ENCODE measurements around the gene RTF2.
"Not testable (repeated sequence)": the region's sequence is repeated elsewhere in the genome, so short reads cannot be mapped to it uniquely, and the experiment has no call there.

The RTF2 gene

DNA sequence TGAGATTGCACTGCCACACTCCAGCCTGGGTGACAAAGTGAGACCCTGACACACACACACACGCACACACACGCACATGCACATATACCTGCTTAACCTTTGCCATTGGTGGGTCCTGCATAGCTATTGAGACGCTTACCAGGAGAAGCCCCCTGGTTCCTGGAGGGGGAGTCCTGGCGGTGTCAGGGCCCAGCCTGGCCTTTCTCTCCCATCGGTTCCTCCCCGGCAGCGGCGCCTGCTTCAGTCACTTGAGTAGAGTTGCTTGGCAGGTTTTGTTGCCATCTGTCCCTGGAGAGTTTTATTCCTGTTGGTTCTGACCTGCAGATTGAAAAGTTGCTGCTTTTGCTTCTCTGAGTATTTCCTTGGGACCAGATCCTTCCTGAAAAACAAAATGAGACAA lies 35.5 kb downstream of the RTF2 start:
- DNase-seq, result no peak

DNA sequence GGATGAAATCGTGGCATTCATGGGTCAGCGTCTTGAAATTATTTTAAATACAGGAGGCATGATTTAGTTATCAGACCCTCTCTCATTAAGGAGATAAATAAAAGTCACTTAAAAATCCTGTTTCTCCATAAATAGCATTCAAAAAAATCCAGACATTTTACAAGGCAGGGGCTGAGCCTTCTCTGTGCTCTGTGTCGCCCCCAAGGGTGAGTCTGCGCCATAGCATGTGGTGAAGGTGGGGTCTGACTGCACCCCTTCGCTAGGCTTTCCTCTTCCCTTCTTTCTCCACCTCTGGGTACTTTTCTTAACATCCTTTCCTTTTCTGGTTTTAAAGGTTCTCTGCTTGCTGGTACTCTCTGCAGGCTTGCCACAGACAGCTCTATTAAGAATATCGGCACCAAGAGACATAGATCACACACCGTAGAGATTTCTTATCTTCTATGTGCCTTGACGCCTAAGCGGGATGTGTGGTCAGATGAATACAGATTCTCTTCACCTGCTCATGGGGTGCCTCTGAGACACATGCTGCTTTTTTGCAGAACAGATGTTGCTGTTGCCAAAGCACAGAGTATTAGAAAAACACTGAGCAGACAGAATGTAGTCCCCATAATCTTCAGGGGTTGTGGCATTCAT lies 36.1 kb downstream of the RTF2 start:
- no peak for DNase-seq

DNA sequence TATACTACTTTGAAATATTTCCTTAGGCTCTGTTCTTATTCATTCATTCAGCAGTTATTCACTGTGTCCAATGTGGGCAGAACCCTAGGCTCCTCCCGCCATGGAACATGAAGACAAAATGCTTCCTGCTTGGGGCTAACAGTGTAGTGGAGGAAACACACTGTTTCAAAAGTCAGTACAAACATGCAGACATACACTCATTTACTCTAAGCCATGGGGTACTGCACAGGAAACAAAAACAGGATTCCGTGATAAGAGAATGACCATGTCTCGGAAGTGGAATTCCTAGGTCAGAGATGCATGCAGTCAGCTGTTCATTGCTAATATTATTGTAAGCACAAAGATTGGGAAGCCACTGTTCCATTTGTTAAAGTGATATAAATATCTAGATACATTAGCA lies 37.7 kb downstream of the RTF2 start:
- DNase-seq, result no peak

DNA sequence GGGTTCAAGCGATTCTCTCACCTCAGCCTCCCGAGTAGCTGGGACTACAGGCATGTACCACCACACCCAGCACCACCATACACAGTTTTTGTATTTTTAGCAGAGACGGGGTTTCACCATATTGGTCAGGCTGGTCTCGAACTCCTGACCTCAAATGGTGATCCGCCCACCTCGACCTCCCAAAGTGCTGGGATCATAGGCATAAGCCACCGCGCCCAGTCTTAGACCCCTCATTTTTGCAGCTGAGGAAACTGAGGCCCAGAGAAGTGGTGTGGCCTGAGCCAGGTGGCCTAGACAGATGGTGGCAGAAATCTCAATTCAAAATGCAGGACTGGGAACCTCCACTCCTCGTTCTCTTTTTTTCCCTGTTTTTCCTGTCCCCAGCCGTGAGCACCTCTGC lies 43.5 kb downstream of the RTF2 start:
- DNase-seq, result no peak

DNA sequence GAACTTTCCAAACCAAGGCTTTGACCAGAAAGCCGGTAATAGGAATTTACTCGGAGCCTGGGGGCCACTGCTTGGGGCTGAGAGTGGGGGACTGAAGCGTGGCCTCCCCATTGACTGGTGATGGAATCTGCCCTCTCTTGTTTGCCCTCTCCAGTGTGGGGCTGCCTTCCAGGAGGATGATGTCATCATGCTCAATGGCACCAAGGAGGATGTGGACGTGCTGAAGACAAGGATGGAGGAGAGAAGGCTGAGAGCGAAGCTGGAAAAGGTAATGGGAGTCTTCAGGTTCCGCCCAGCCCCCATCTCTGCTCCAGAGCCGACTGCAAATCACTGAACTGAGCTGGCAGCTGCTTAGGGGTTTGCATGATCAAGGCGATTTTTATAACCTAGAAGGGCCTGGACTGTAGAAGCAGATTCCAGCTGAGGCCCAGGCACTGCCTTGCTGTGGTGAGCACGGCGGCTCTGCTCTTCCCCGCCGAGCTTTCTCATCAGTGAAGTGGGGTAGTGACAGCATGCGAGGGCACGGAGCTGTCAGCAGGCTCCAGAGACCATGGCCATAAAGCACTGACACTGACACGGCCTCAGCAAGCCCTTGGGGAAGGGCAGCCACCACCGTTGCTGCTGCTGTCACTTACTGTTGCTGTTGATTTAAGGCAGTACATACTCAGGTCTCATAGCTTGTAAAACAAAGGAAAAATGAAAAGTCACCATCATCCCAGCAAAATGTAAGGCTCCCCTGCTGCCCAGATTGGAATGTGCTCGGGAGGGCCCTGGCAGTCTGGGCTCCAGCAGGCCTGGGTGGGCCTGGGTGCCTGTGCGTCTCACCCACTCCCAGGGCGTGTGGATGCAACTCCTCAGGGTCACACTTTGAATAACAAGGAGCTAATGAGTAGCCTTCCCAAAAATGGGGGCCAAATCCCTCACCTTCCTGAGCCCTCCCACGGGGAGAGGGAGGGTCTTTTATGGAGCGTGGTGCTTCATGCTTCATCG lies 45.0 kb downstream of the RTF2 start:
- no peak for DNase-seq

DNA sequence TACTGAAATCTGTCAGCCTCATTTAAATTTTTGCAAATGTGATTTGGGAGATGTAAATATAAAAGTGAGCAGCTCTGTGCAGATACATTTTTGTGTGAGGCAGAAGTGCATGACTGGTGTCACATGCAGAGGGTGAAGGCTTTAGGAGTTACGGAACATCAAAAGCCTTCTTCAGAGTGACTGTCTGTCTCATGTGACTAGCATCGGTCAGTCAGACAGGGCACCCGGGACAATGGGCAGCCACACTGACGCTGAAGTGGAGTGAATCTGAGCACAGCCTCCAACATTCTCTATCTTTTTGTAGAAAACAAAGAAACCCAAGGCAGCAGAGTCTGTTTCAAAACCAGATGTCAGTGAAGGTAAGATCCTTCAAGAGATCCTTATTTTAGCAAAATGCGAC lies 48.2 kb downstream of the RTF2 start:
- no peak for DNase-seq

DNA sequence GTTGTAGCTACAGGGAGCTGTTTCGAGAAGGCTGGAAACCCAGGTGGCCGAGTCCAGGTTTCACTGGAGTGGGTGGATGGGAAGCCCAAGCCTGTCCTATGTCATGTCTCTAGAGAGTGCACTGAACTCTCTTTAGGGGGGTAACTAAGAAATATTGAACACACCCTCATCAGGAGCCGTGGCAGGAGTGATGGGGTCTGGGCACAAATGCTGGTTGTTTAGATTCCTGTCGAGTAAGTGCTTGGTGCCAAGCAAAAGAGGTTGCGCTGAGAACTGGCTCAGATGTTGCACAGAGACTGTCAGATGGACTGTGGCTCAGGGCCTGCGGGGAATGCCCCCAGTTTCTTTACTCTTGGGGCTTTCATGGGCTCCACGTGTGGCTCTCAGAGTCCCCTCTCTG lies 48.8 kb downstream of the RTF2 start:
- no peak for DNase-seq

DNA sequence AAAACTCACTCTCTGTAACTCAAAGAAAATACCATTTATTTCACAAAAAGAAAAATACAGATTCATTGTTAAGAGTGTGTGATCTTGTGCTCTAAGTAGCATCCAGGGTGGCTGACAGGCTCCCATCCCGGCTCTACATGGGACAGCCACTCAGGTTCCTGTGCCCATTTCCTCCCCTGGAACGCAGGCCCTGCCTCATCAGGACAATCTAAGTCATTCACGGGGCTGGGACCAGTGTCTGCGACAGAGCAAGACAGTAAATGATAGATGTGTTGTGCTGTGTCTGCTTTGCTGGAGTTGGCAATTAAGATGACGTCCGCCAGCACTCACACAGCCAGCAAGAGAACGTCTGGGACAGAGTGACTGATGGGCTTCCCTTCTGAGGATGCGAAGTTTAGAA lies 49.2 kb downstream of the RTF2 start:
- no peak for DNase-seq

DNA sequence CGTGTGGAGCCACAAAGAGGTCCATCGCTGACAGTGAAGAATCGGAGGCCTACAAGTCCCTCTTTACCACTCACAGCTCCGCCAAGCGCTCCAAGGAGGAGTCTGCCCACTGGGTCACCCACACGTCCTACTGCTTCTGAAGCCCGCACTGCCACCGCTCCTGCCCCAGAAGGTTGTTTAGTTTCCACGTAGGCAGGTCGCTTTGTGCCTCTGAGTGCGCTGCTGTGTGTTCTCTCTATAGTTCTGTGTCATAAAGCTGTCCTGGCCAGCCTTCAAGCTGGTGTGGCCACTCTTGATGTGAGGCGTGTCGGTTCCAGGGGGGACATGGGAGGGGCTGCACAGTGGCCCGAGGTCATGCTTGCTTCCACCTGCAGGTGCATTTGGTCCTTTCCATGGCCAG lies 49.7 kb downstream of the RTF2 start:
- no peak for DNase-seq

DNA sequence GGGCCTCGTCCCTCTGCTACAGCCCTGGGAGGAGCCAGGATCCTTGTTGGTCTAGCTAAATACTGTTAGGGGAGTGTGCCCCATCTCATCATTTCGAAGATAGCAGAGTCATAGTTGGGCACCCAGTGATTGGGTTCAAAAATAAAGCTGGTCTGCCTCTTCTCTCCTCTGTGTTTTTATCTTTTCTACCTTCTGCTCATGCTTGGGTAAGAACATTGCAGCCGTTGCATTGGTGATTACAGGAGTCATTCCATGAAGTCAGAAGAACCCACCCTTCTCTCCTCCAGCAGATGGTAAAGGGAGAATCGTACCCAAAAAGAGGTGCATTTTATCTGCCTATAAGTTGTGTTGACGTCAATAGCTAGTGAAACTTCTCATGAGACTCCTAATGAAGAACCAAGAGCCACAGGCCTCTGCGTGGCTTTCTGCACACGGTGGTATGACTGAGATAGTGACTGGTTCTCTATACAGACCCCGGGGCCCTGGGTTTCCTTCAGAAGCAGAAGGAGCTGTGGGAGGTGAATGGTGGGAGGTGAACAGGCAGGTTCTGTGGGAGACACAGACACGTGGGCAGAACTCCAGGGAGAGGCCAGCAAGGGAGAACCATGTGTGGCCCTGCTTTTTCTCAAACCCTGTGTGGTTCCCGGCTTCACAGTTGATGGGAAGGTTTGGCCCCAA lies 50.4 kb downstream of the RTF2 start:
- no peak for DNase-seq

DNA sequence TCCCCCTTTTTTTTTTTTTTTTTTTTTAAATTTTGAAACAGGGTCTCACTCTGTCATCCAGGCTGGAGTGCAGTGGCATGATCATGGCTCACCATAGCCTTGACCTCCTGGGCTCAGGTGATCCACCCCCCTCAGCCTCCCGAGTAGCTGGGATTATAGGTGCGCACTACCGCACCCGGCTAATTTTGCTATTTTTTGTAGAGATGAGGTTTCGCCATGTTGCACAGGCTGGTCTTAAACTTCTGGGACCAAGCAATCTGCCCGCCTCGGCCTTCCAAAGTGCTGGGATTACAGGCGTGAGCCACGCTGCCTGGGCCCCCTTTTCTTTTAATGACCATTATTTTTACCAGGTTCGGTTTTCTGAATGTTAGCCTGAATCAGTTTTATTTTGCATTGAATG lies 51.1 kb downstream of the RTF2 start:
- no peak for DNase-seq

DNA sequence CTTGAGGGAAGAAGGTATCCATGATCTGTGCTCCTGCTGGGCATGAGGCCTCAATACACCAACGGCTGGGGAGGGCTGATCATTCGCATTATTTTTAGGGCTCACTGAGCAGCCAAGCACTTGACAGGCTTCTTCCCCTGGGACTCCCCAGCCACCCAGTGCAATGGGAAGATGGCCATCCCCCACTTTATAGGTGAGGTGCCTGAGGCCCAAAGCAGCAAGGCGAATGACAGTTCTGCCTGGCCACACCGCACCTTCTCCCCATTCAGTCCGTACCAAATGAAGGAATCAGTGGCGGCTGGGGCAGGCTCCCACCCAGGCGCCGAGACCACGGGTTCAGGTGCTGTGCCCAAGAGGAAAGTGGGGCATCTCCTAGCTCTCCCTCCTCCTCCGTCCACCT lies 51.8 kb downstream of the RTF2 start:
- DNase-seq, result no peak

DNA sequence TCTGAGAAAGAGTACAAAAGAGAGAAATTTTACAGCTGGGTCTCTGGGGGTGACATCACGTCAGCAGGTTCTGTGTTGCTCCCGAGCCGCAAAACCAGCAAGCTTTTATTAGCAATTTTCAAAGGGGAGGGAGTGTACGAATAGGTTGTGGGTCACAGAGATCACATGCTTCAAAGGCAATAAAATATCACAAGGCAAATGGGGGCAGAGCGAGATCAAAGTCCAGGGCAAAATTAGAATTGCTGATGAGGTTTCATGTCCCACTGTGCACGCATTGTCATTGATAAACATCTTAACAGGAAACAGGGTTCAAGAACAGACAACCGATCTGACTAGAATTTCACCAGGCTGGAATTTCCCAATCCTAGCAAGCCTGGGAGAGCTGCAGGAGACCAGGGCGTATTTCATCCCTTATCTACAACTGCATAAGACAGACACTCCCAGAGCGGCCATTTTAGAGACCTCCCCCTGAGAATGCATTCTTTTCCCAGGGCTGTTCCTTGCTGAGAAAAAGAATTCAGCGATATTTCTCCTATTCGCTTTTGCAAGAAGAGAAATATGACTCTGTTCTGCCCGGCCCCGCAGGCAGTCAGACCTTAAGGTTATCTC lies 52.4 kb downstream of the RTF2 start:
- DNase-seq, result not testable (repeated sequence)

DNA sequence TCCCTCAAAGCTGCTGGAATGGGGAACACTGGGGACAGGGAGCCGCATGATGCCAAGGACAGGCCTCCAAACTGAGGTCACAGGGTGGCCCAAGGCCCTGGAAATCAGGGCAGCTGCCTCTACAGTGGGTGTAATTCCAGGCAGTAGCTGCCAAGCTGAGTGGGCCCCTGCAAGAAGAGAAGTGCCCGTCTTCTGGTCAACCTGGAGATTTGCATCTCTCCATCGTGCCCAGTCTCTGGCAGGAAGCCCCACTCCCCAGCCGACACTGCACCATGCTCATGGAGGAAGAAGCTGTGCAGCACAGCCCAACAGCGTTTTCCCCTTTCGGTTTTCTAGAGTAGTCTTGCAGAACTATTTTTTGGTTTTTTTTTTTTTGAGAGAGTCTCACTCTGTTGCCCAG lies 53.9 kb downstream of the RTF2 start:
- DNase-seq, result no peak

DNA sequence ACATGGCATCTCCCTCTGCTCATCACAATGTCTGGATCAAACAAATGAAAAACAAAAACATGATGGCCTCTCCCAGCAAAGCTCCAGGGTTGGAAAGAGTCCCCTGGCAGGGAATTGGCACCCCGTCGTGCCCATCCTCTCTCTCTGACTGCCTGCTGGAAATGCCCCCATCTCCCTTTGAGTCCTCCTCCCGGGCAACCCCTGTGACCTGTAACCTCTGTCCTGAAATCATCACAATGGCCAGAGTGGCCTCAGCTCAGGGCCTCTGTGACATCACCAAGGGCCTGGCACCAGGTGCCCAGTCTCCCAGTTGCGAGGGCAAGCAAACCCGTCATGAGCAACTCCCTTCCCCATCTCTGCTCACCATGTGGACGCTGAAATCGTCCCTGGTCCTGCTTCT lies 56.0 kb downstream of the RTF2 start, which contains the start of gene FAM209A:
Gene FAM209A, plus strand, starts transcription at position 301 of the 400 bp plus-strand sequence. Its CDS starts 65 bp downstream, at position 366.
- DNase-seq, result not testable (repeated sequence)

DNA sequence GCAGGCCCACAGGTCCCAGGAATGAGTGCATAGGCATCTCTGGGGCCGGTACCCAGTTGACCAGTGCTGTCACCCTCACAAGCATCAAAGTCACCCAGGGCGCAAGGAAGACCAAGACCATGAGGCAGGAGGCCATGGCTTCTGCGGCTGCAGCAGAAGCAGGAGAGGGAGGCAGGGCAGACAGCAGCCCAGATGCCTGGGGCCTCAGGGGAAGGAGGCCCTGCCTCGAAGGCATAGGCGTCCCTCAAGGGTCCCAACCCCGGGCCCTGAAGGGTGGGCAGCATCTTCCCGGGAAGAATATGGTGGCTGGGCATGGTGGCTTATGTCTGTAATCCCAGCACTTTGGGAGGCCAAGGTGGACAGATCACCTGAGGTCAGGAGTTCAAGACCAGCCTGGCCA lies 59.1 kb downstream of the RTF2 start:
- no peak for DNase-seq

DNA sequence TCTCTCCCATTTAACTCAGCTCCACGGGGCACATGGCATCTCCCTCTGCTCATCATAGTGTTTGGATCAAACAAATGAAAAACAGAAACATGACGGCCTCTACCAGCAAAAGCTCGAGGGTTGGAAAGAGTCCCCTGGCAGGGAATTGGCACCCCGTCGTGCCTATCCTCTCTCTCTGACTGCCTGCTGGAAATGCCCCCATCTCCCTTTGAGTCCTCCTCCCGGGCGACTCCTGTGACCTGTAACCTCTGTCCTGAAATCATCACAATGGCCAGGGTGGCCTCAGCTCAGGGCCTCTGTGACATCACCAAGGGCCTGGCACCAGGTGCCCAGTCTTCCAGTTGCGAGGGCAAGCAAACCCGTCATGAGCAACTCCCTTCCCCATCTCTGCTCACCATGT lies 64.5 kb downstream of the RTF2 start, which contains the start of gene FAM209B:
Gene FAM209B, plus strand, starts transcription at position 301 of the 400 bp plus-strand sequence. Its CDS starts 96 bp downstream, at position 397.
- not testable (repeated sequence) for DNase-seq

DNA sequence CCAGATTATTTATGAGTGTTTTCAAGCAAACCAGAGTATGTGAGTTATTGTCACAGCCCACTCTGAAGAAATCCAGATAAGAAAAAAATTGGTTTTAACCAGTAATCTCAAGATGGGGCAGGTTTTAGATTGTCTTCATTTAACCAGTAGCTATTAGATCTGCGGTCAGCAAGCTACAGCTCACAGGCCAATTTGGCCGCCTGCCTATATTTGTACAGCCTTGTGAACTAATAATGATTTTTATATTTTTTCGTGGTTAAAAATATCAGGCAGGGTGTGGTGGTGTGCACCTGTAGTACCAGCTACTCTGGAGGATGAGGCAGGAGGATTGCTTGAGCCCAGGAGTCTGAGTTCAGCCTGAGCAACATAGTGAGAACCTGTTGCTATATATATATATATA lies 69.6 kb downstream of the RTF2 start:
- DNase-seq, result no peak

DNA sequence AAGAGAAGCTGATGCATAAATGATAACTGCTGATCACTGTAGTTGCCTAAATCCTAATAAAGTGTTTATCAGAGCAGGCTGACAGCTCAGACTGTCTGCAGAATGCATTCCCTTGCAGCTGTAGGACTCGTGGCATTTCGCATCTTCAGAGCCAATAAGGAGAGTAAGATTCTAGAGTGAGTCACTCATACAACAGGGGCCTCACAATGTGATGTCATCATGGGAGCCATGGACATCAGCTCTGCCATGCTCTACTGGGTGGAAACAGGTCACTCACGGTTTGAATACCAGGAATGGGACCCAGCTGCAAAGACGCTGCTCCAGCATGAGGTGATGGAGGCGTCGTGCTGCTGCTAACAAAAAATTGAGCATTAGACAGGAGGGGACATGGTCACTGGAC lies 72.0 kb downstream of the RTF2 start:
- no peak for DNase-seq

DNA sequence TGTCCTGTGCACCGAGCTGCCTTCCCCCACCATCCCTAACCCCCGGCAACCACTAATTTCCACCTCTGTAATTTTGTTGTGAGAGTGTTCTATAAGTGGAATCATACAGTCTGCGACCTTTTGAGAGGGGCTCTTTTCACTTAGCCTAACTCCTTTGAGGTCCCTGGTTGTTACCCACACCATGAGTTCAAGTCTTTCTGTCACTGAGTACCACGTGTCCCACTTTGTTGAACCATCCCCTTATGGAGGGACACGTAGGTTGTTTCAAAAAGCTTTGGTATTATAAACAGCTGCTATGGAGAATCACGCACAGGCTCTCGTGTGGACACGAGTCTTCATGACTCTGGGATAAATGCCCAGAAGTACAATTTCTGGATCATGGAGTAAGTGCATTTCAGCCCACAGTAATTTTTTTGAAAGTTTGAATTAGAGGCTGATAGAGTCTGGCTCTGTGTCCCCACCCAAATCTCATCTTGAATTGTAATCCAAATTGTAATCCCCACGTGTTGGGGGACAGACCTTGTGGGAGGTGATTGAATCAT lies 74.1 kb downstream of the RTF2 start:
- no peak for DNase-seq

DNA sequence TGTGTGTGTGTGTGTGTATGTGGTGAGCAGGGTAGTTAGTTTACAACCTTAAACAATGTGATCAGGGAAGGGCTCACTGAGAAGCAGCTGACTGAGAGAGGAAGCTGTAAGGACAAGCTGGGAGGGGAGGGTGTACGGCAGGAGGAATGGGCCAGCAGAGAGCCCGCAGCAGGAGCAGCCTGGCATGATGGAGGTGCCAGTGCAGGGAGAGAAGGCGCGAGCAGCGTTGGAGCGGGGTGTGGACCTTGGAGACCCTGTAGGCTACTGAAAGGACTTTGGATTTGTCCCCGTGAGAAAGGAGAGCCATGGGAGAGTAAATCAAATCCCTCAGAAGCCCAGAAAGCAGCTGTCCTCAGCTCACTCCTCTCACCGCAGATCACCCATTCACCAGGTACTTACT lies 83.1 kb downstream of the RTF2 start:
- no peak for DNase-seq

DNA sequence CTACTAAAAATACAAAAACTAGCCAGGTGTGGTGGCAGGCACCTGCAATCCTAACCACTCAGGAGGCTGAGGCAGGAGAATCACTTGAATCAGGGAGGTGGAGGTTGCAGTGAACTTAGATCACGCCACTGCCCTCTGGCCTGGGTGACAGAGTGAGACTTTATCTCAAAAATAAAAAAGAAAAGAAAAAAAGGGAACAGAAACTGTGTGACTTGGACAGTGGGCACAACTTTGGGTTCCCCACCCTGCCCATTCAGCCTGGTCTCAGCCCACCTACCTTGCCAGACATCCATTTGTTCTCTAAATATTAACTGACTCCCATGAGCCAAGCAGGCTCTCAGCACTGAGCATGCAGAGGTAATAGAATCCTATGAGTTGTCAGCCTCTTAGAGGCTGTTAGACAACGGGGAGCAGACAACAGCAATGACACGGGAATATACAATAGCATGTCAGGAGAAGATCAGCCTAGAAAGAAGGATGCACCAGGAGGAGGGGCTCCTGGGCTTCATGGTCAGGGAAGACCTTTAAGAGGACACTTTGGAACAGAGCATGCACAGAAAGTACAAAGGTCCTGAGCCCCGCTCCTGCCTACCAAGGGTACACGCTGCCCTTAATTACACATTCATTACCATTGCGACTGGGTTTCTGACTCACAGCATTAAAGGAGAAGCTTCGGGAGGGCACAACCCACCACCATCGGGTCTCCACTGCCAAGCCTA lies 84.6 kb downstream of the RTF2 start:
- no peak for DNase-seq
